Muscle layer of colon (tissue), 2 donors: ENCODE data around the gene SYCP3.

ENCODE experiments used
- H3K27ac ChIP-seq: one replicate; pipeline ENCODE4 v1.7.0; 2013; ENCODE audit warnings: low read depth, mild to moderate bottlenecking, low read length, moderate library complexity
- H3K27me3 ChIP-seq, 2 donors: one replicate each; pipeline ENCODE4 v1.7.0; 2013; ENCODE audit warnings: low read length in 2 of 2, mild to moderate bottlenecking in 2 of 2; ENCODE audit not compliant: insufficient read depth in 2 of 2, control insufficient read depth in 1 of 2
- H3K36me3 ChIP-seq: one replicate; pipeline ENCODE4 v1.7.0; 2013; ENCODE audit warnings: mild to moderate bottlenecking, low read length; ENCODE audit not compliant: insufficient read depth
- H3K4me1 ChIP-seq: one replicate; pipeline ENCODE4 v1.7.0; 2013; ENCODE audit warnings: mild to moderate bottlenecking, low read length; ENCODE audit not compliant: insufficient read depth
- H3K4me3 ChIP-seq, 2 donors: one replicate each; pipeline ENCODE4 v1.7.0; 2013; ENCODE audit warnings: low read length in 2 of 2, low read depth in 1 of 2, mild to moderate bottlenecking in 1 of 2, moderate library complexity in 1 of 2
- H3K9ac ChIP-seq: one replicate; pipeline ENCODE4 v1.7.0; 2013; ENCODE audit warnings: low read length
- H3K9me3 ChIP-seq: one replicate; pipeline ENCODE4 v1.7.0; 2013; ENCODE audit warnings: mild to moderate bottlenecking, low read length
- donor health status: abdominal sarcoma.
- donor health status: Adenocarcinoma of cecum.

The SYCP3 gene

GRCh38 chr12:101775816-101776215 lies 36.6 kb upstream of the SYCP3 start:
- H3K27ac ChIP-seq = no peak overlapping the region
- no peaks in the 10 kb centered on the region for H3K4me1 ChIP-seq
- no peak overlapping the region for H3K9ac ChIP-seq
- H3K4me3 ChIP-seq = no peak overlapping the region
- H3K27me3 ChIP-seq = no peaks in the 10 kb centered on the region
- H3K9me3 ChIP-seq = no peaks in the 10 kb centered on the region
- peaks cover 16% of the 10 kb centered on the region for H3K36me3 ChIP-seq

- Histone ChIP-seq H3K27me3 (no peaks in the 10 kb centered on the region), H3K9me3 (no peaks in the 10 kb centered on the region), H3K27ac (no peak overlapping the region), H3K9ac (no peak overlapping the region), H3K4me1 (no peaks in the 10 kb centered on the region), H3K36me3 (peaks cover 24% of the 10 kb centered on the region), H3K4me3 (no peak overlapping the region)
Measured at GRCh38 chr12:101773650-101774162, 34.4 kb upstream of the SYCP3 start.

- no peaks in the 10 kb centered on the region for H3K27me3 ChIP-seq
- H3K4me1 ChIP-seq = no peaks in the 10 kb centered on the region
- no peak overlapping the region for H3K9ac ChIP-seq
- H3K36me3 ChIP-seq = peaks cover 34% of the 10 kb centered on the region
- no peaks in the 10 kb centered on the region for H3K9me3 ChIP-seq
- no peak overlapping the region for H3K4me3 ChIP-seq
- H3K27ac ChIP-seq = no peak overlapping the region
Measured at GRCh38 chr12:101772012-101772775, 32.9 kb upstream of the SYCP3 start.

DNA sequence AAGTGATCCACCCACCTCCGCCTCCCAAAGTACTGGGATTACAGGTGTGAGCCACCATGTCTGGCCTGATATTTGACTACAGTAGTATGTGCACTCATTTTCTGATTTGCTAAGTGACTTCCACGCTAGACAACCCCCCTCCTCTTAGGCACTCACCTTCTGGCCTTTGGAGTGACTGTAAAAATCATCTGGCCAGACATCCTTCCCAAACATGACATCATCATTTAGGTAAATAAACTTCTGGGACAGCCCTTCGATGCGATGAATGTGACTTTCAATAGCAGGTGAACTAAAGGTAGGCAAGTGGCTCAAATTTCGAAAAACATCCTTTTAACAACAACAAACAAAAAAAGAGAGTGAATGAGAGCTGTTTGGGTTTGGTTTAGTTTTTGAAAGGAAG lies 30.6 kb upstream of the SYCP3 start:
- Histone ChIP-seq H3K9ac (no peak overlapping the region), H3K4me1 (no peaks in the 10 kb centered on the region), H3K4me3 (no peak overlapping the region), H3K36me3 (peaks cover 25% of the 10 kb centered on the region), H3K27ac (no peak overlapping the region), H3K27me3 (no peaks in the 10 kb centered on the region), H3K9me3 (no peaks in the 10 kb centered on the region)

GRCh38 chr12:101768781-101769180 lies 29.5 kb upstream of the SYCP3 start:
- no peaks in the 10 kb centered on the region for H3K27me3 ChIP-seq
- no peaks in the 10 kb centered on the region for H3K9me3 ChIP-seq
- peaks cover 25% of the 10 kb centered on the region for H3K36me3 ChIP-seq
- no peak overlapping the region for H3K27ac ChIP-seq
- no peaks in the 10 kb centered on the region for H3K4me1 ChIP-seq
- H3K9ac ChIP-seq = no peak overlapping the region
- no peak overlapping the region for H3K4me3 ChIP-seq

DNA sequence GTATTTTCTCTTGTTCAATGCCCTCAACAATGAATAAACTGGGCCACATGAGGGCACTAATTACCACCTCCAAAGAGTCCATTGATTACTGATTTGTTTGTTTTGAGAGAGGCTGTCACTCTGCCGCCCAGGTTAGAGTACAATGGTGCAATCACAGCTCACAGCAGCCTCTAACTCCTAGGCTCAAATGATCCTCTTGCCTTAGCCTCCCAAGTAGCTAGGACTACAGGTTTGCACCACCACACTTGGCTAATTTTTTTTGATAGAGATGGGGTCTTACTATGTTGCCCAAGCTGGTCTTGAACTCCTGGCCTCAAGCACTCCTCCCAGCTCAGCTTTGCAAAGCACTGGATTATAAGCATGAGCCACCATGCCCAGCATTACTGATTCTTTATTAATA lies 28.3 kb upstream of the SYCP3 start:
- Histone ChIP-seq H3K9ac (no peak overlapping the region), H3K4me3 (no peak overlapping the region), H3K36me3 (peaks cover 25% of the 10 kb centered on the region), H3K27ac (no peak overlapping the region), H3K9me3 (no peaks in the 10 kb centered on the region), H3K27me3 (no peaks in the 10 kb centered on the region), H3K4me1 (no peaks in the 10 kb centered on the region)

DNA sequence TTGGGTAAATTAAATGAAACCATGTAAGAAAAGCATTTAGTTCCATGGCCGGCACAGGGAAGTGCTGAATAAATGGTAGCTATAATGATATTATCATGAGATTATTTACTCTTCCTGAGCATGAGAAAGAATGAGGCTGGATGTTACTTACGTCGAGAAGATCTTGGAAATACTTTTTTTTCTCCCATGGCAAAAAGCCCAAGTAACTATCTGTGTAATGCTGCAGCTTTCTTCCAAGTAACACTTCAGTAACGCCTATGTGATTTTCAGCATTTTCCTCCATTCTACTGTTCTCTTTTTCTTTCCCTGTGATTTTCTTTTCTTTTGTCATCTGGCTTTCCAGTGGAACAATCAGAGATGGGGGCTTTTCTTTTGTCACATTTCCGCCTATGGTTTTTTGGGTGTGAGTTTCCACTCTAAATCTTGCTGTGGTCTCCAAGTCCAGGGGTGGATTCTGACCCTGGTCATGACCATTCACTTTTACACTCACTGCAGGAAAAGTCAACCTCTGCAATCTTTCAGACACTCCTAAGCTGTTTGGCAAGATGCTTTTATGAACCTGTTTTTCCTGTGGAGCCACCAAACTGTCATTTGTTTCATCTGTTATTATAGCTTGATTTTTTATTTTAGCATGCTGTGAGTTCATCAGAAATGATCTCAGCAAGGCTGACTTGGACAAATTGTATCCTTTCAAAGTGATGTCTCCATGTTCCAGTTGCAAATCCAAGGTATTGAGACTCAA lies 25.0 kb upstream of the SYCP3 start:
- H3K9ac ChIP-seq = no peak overlapping the region
- no peak overlapping the region for H3K4me3 ChIP-seq
- peaks cover 14% of the 10 kb centered on the region for H3K36me3 ChIP-seq
- H3K4me1 ChIP-seq = no peaks in the 10 kb centered on the region
- peak overlapping the region; percentile 7 for H3K27ac ChIP-seq
- H3K27me3 ChIP-seq = no peaks in the 10 kb centered on the region
- no peaks in the 10 kb centered on the region for H3K9me3 ChIP-seq

DNA sequence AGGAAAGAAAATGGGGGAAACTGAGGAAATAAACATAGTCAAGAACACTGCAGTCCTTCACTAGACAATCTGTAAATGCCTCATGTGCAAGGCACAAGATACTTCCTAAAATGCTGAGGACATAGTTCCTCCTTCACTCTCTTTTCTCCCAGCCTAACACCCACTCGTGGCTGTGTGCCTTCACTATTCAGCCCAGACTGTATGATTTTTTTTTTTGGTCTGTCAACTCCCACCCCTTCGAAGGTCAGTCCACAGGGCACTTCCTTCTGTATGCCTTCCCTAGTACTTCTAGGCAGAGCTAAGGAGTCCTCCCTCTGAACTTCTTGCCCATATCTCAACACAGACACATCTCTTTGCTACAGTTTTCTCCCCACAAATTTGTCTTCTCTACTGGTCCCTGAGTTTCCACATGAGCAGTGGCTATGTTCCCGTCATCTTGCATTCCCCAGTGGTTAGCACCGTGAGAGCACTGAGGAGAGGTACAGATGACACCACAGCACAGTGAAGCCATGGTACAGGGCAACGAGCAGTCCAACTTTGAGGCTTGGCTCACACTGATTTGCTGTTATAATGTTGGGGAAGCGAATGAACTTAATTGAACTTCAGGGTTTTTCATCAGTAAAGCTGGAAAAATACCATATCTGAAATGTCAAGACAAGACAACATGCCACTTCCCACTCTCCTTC lies 24.1 kb upstream of the SYCP3 start:
- no peaks in the 10 kb centered on the region for H3K27me3 ChIP-seq
- H3K4me3 ChIP-seq = no peak overlapping the region
- H3K4me1 ChIP-seq = no peaks in the 10 kb centered on the region
- no peaks in the 10 kb centered on the region for H3K9me3 ChIP-seq
- H3K9ac ChIP-seq = no peak overlapping the region
- H3K36me3 ChIP-seq = peaks cover 9% of the 10 kb centered on the region
- peak overlapping the region; percentile 7 for H3K27ac ChIP-seq

GRCh38 chr12:101761781-101762180 lies 22.5 kb upstream of the SYCP3 start:
- Histone ChIP-seq H3K9ac (no peak overlapping the region), H3K9me3 (no peaks in the 10 kb centered on the region), H3K4me3 (no peak overlapping the region), H3K4me1 (no peaks in the 10 kb centered on the region), H3K27ac (no peak overlapping the region), H3K27me3 (no peaks in the 10 kb centered on the region), H3K36me3 (no peaks in the 10 kb centered on the region)

DNA sequence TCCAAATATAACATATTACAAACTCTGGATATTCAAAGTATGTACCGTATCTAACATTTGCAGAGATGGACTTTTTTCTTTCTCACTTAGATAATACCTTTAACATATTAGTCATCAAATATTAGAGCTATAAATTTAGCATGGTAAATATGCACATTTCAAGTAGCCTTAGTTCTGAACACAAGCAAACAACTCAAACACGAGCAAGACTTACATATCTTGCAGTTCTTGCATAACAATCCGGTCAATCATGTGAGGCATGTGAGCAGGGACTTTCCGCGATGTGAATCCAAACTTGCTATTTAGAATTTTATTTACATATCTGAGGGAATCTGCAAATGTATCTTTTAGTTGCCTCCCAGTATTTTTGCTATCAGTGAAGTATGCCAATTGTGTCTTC lies 22.1 kb upstream of the SYCP3 start:
- no peak overlapping the region for H3K9ac ChIP-seq
- H3K9me3 ChIP-seq = no peaks in the 10 kb centered on the region
- H3K4me1 ChIP-seq = no peaks in the 10 kb centered on the region
- H3K4me3 ChIP-seq = no peak overlapping the region
- H3K36me3 ChIP-seq = no peaks in the 10 kb centered on the region
- no peak overlapping the region for H3K27ac ChIP-seq
- H3K27me3 ChIP-seq = no peaks in the 10 kb centered on the region

GRCh38 chr12:101759396-101760047 lies 20.3 kb upstream of the SYCP3 start:
- H3K9ac ChIP-seq = no peak overlapping the region
- H3K36me3 ChIP-seq = peaks cover 8% of the 10 kb centered on the region
- H3K4me1 ChIP-seq = no peaks in the 10 kb centered on the region

More at GRCh38 chr12:101759396-101760047, 20.3 kb upstream of the SYCP3 start:
- Histone ChIP-seq H3K9me3 (no peaks in the 10 kb centered on the region), H3K4me3 (no peak overlapping the region), H3K27ac (no peak overlapping the region), H3K27me3 (no peaks in the 10 kb centered on the region)
